ENCODE results near the gene PRR14L.
"Not testable (repeated sequence)": the region's sequence is repeated elsewhere in the genome, so short reads cannot be mapped to it uniquely, and the experiment has no call there.

Gene PRR14L

GRCh38 chr22:31681349-31682345 is 68.3 kb downstream of the PRR14L start:
- DNase-seq (ENCODE audit: low spot score), result no peak

- DNase-seq (ENCODE audit: low spot score), result no peak
These were observed 69.0 kb downstream of the PRR14L start for GRCh38 chr22:31680861-31681341.

- no peak for DNase-seq (ENCODE audit: low spot score)
These were observed 71.2 kb downstream of the PRR14L start for GRCh38 chr22:31678748-31679147.

GRCh38 chr22:31676700-31677099 is 73.2 kb downstream of the PRR14L start:
- peak; percentile 94 for DNase-seq (ENCODE audit: low spot score)

- not testable (repeated sequence) for DNase-seq (ENCODE audit: low spot score)
These were observed 75.7 kb downstream of the PRR14L start for GRCh38 chr22:31674219-31674618.

GRCh38 chr22:31668849-31669248 is 81.1 kb downstream of the PRR14L start:
- not testable (repeated sequence) for DNase-seq (ENCODE audit: low spot score)

GRCh38 chr22:31662668-31663037 is 87.3 kb downstream of the PRR14L start:
- DNase-seq (ENCODE audit: low spot score), result no peak

GRCh38 chr22:31661851-31662667 is 87.9 kb downstream of the PRR14L start, which contains the start of gene PISD:
Gene PISD (minus strand): TSS chr22:31662215. CDS start chr22:31662208, 7 bp downstream.
- peak; percentile 96 for DNase-seq (ENCODE audit: low spot score)

GRCh38 chr22:31660860-31661341 is 89.0 kb downstream of the PRR14L start:
- not testable (repeated sequence) for DNase-seq (ENCODE audit: low spot score)

GRCh38 chr22:31659246-31659645 is 90.7 kb downstream of the PRR14L start:
- DNase-seq (ENCODE audit: low spot score), result no peak

- DNase-seq (ENCODE audit: low spot score), result no peak
These were observed 95.5 kb downstream of the PRR14L start for GRCh38 chr22:31654408-31654807.

GRCh38 chr22:31653944-31654343 is 96.0 kb downstream of the PRR14L start:
- no peak for DNase-seq (ENCODE audit: low spot score)

- DNase-seq (ENCODE audit: low spot score), result no peak
These were observed 96.8 kb downstream of the PRR14L start for GRCh38 chr22:31652911-31653684.

GRCh38 chr22:31652088-31652487 is 97.8 kb downstream of the PRR14L start:
- DNase-seq (ENCODE audit: low spot score), result no peak

- DNase-seq (ENCODE audit: low spot score), result no peak
These were observed 98.3 kb downstream of the PRR14L start for GRCh38 chr22:31651664-31652063.

GRCh38 chr22:31650391-31650790 is 99.5 kb downstream of the PRR14L start:
- no peak for DNase-seq (ENCODE audit: low spot score)

- no peak for DNase-seq (ENCODE audit: low spot score)
These were observed 102.2 kb downstream of the PRR14L start for GRCh38 chr22:31647523-31648320.

- DNase-seq (ENCODE audit: low spot score), result no peak
These were observed 102.9 kb downstream of the PRR14L start for GRCh38 chr22:31647066-31647465.

GRCh38 chr22:31646186-31647019 is 103.5 kb downstream of the PRR14L start:
- no peak for DNase-seq (ENCODE audit: low spot score)
